HL-60/S4 treated with retinoic acid at 250 ng/mL for 4 days and 3 days (cell line): Measurements from ENCODE around the gene SEC16A.

ENCODE experiments used
- in situ Hi-C: fragments of 300-500 bp; cut with MboI; formaldehyde crosslinking; loops from 2 replicates; pipeline ENCODE4 v1.7.0; 2022; ENCODE audit warnings: low sequenced_read_pairs

SEC16A gene

DNA sequence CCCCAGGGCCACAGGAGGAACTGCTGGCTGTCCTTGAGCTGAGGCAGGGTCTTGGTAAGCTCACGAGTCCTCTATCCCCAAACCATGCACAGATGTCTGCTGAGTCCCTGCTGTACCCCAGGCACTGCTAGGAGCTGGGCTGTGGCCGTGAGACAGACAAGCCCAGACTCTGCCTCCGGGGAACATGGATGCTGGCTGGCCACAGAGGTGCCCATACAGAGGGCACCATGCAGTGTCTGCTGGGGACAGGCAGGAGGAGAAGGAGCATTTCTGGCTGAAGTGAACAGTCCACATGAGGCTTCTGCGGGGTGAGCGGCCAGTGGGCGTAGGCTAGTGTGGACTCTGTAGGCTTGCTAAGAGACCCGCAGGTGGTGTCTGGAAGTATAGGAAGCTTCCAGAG lies 4.8 kb upstream of the SEC16A start:
- in situ Hi-C loops, result no loop called here

GRCh38 chr9:136486823-136487620 lies 4.2 kb upstream of the SEC16A start:
- in situ Hi-C loops, result no loop called here

DNA sequence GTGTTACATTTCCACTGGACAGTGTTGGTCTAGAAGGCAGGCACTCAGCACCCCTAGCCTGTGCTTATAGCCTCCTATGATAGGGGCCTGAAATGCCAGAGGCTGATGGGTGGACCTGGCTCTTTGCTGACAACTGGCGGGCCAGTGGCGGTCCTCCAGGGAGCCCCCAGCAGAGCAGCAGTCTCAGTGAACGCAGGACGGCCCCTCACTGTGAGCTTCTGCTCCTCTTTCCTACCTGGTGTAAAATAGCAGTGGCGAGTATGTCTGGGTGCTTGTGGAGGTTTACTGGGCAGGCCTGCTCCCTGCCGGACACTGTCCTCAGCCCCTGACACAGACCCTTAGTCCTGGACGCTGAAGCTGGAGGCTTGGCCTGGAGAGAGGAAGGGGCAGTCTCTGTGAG lies 3.3 kb upstream of the SEC16A start:
- in situ Hi-C loops, result no loop called here

GRCh38 chr9:136485049-136486045 lies 2.5 kb upstream of the SEC16A start:
- in situ Hi-C loops, result no loop called here

DNA sequence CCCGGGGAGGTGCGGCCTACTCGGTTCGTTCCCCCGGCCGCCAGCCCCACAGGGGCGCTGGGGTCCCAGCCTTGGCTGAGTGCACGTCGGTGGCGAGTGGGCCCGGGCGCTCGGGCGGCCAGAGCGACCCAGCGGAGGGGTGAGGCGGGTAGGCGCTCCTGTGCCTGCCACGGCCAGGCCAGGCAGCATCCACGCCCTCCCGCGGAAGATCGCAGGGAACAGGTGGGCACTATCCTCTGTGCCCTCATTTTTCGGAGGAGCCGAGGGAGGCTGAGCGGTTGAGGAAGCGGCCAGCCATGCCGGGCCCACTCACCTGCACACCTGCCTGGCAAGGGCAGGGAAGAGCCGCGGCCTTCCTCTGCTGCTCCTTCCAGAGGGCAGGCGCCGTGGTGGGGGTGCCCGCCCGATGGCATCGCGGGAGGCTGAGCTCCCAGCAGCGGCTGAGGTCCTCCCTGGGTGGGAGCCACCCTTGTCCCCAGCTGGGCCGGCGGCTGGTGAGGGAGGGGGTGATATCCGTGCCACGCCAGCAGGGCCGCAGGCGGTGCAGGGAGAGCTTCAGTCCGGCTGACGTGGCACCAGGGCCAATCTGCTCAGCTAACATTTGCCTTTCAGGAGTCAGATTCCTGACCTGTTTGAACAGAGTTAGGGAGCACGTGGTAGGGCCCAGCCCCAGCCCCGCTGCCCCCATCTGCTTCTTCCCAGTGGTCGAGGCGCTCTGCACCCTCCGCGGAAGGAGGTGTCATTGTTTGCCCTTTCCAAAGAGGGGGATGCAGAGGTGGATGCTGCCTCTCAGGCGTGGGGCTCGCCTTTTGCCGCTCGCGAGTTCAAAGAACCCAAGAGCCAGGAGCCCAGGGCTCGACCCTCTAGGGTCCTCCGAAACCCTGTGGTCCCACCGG lies 1.6 kb upstream of the SEC16A start:
- in situ Hi-C loops, result no loop called here

- in situ Hi-C loops, result no loop called here
Measured at GRCh38 chr9:136483589-136484152, 831 bp upstream of the SEC16A start.

DNA sequence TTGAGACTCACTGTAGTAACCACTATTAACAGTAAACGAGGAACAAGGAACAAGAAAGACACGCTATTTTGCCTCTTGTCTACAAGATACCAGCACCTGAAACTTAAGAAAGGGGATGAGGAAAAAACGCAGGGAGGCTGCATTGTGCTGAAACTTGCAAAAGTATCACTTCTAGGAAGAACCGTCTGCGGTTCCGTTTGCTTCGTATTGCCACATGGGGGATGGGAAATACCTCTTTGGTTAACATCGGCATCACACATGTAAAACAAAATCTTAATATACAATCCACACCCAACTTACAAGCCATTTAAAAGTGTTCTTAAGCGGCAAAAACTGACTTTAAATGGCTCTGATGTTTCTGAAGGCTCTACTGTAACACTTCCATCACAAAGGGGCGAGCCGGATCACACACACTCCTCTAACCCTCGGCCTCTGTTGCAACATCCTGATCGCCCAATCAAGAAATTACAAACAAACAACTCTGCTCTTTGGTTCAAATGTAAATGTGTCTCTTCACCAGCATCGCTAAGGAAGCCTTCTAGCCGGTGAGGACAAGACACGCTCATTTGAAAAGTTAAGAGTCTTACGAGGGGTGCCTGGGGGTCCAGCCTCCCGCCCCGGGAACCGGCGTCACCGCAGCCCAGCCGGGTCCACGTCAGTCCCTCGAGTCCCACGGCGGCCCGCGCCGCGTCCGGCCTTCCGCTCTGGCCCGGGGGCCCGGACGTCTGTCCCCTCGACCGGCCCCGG lies 621 bp downstream of the SEC16A start:
- in situ Hi-C loops, result no loop called here

GRCh38 chr9:136481558-136481957 lies 1.3 kb downstream of the SEC16A start:
- in situ Hi-C loops, result no loop called here

DNA sequence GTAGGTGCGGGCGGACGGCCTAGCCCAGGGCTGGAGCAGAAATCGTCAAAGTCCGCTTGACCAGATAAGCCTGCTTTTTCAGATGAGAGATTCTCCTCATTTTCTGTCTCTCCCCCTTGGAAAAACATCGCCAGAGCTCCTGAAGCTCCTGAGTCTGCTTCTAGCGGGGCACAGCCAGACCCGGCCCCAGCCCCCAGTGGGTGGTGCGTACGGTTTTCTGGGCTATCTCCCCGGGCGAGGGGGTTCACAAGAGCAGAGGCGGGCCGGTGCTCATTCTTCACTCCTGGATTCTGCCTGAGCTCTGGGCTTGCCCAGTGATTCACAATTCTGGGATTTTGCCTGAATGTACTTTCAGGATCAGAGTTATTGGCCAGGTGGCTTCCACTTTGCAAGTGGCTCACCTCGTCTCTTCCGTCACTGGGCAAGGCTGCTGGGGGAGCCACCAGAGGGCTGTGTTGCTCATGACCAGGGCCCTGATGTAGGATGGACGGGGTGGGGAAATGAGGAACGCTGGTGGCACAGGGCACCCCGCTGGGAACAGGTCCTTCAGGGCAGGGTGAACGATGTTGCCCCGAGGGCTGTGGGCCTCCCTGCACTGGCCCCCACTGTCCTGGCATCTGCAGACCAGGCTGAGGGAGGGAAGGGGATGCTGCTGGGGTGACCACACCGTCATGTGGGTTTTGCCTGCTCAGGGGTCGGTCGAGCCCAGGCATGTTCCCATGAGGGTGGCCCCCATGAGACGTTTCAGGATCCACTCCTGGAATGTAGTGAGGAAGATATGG lies 6.3 kb downstream of the SEC16A start:
- in situ Hi-C loops, result no loop called here

DNA sequence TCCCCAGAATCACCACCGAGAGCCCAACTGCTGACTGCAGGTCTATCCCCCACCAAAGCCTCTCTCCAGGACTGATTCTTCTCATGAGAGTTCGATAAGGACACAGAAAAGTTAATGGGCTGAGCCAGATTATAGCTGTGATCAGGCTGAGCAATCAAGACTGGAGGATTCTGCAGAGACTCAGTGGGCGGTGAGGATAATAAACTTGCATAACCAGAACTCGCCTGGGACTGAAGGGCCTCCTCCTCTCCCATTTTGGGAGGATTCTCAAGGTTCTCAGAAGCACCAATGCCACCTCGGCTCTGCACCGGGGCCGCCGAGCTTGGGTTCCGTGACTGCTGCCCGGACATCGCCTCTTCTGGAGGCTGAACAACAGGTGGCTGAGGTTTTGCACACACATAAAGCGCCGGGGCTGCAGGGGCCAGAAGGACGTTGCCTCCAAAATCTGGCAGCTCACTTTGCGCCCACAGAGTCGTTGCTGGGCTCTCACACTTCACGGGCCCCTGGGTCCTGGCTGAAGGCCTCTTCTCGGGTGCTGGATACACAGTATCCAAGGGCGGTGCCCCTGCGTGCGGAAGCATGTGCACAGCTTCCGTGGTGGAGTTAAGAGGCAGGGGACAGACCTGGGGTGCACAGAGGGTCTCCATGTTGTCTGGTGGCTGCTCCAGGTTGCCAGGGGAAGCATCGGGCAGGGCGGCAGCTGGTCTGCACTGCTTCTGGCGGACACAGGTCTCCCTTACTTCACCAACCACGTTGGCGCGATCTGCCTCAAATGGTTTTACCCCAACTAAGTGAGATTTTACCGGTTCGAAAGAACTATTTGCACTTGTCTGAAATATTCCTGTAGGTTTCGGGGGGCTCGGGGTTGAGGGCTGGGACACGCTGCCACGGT lies 7.6 kb downstream of the SEC16A start:
- in situ Hi-C loops, result no loop called here

- in situ Hi-C loops, result no loop called here
Measured at GRCh38 chr9:136474021-136474640, 8.7 kb downstream of the SEC16A start.

GRCh38 chr9:136473354-136473721 lies 9.5 kb downstream of the SEC16A start:
- in situ Hi-C loops, result no loop called here

- in situ Hi-C loops, result no loop called here
Measured at GRCh38 chr9:136472640-136473353, 10.0 kb downstream of the SEC16A start.

GRCh38 chr9:136471802-136472487 lies 10.9 kb downstream of the SEC16A start:
- in situ Hi-C loops, result no loop called here

GRCh38 chr9:136470792-136471469 lies 11.9 kb downstream of the SEC16A start:
- in situ Hi-C loops, result no loop called here

DNA sequence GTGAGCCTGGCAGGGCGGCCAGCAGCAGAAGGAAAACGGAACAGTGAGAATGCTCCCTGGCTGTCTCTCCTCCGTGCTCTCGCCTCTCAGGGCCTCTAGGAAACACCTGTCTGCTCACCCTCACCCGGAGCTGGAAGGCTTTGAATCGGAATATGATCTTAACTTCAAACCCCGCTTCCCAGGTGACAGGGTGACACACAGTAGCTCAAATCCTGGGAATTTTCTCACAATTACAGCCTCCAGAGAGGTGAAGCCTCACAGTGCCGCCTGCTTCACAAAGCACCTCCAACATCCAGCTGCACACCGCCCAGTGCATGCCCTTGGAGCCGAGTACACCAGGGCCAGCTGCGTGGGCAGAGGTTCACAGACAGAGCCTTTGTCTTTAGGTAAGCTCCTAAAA lies 12.5 kb downstream of the SEC16A start:
- in situ Hi-C loops, result no loop called here
